MCF 10A (cell line): ENCODE measurements around the gene CHRND. TPM values are rescaled to one million over a fixed set of nuclear protein-coding genes. Genes with fewer than 3 reads are reported as not detected.

Experiments
- BruUV-seq: library from RNA; stranded (reverse); fragments of 400-500 nt; replicated peaks from 2 replicates; lab custom pipeline; 2021; lab: Mats Ljungman, UMichigan
- CTCF ChIA-PET: fragments of 300-600 bp; sonication (Branson Sonifier 250); formaldehyde crosslinking; extraction: SDS; loops from one replicate; lab custom pipeline; 2021; ENCODE audit warnings: antibody characterized with exemption, inconsistent platforms; lab: Yijun Ruan, JAX
- POLR2A ChIA-PET: fragments of 300-600, 350-650 bp; sonication (Branson Sonifier 250); formaldehyde crosslinking; extraction: SDS; loops from one replicate; lab custom pipeline; 2020; ENCODE audit warnings: antibody characterized with exemption, inconsistent platforms; lab: Yijun Ruan, JAX
- DNase-seq: peaks from one replicate; pipeline ENCODE4 v3.0.0-alpha.2; 2018; ENCODE audit not compliant: unreplicated experiment
- H3K27ac Mint-ChIP-seq: one replicate; pipeline ENCODE4 v1.8.0; 2022; ENCODE audit warnings: mild to moderate bottlenecking, low read depth, mixed read lengths; ENCODE audit not compliant: unreplicated experiment
- H3K27me3 Mint-ChIP-seq: one replicate; pipeline ENCODE4 v1.8.0; 2022; ENCODE audit warnings: mixed read lengths; ENCODE audit not compliant: insufficient read depth, unreplicated experiment
- H3K36me3 Mint-ChIP-seq: one replicate; pipeline ENCODE4 v1.8.0; 2022; ENCODE audit warnings: mild to moderate bottlenecking, moderate library complexity, mixed read lengths; ENCODE audit not compliant: insufficient read depth, unreplicated experiment
- H3K4me1 Mint-ChIP-seq: one replicate; pipeline ENCODE4 v1.8.0; 2022; ENCODE audit warnings: mixed read lengths; ENCODE audit not compliant: insufficient read depth, unreplicated experiment
- H3K4me3 Mint-ChIP-seq: one replicate; pipeline ENCODE4 v1.8.0; 2022; ENCODE audit warnings: mild to moderate bottlenecking, moderate library complexity, mixed read lengths; ENCODE audit not compliant: unreplicated experiment
- H3K9me3 Mint-ChIP-seq: one replicate; pipeline ENCODE4 v1.8.0; 2022; ENCODE audit warnings: mixed read lengths; ENCODE audit not compliant: unreplicated experiment
- intact Hi-C: fragments of 100-400 bp; cut with micrococcal nuclease; formaldehyde crosslinking; loops from 2 replicates; pipeline ENCODE4 v1.14.1; 2022
- total RNA-seq: library from RNA; stranded (reverse); gene quantifications from 2 replicates; pipeline ENCODE4 v1.2.3, GENCODE V29; 2022
- TF ChIP-seq, protein P1 (sequence below): fragments of 200-600 bp; IDR thresholded peaks from one replicate; pipeline ENCODE4 v1.8.0; 2022; ENCODE audit warnings: antibody characterized with exemption, mild to moderate bottlenecking; ENCODE audit not compliant: unreplicated experiment

The CHRND gene
- total RNA-seq, 1 experiment from 2014 or later: not detected

- no TSS peak for BruUV-seq
- Mint-ChIP-seq H3K36me3 (no peaks in the 10 kb centered on the region), H3K4me1 (no peaks in the 10 kb centered on the region), H3K27ac (no peak overlapping the region), H3K4me3 (no peak overlapping the region), H3K9me3 (no peaks in the 10 kb centered on the region), H3K27me3 (peaks cover 30% of the 10 kb centered on the region)
- TF ChIP-seq, protein P1, sequence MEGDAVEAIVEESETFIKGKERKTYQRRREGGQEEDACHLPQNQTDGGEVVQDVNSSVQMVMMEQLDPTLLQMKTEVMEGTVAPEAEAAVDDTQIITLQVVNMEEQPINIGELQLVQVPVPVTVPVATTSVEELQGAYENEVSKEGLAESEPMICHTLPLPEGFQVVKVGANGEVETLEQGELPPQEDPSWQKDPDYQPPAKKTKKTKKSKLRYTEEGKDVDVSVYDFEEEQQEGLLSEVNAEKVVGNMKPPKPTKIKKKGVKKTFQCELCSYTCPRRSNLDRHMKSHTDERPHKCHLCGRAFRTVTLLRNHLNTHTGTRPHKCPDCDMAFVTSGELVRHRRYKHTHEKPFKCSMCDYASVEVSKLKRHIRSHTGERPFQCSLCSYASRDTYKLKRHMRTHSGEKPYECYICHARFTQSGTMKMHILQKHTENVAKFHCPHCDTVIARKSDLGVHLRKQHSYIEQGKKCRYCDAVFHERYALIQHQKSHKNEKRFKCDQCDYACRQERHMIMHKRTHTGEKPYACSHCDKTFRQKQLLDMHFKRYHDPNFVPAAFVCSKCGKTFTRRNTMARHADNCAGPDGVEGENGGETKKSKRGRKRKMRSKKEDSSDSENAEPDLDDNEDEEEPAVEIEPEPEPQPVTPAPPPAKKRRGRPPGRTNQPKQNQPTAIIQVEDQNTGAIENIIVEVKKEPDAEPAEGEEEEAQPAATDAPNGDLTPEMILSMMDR: no peak
- DNase-seq: no peak
- ChIA-PET POLR2A (no interaction called here), CTCF (no interaction called here)
- intact Hi-C loops: no loop called here
These were observed 20.1 kb upstream of the CHRND start for GRCh38 chr2:232505856-232506255.

DNA sequence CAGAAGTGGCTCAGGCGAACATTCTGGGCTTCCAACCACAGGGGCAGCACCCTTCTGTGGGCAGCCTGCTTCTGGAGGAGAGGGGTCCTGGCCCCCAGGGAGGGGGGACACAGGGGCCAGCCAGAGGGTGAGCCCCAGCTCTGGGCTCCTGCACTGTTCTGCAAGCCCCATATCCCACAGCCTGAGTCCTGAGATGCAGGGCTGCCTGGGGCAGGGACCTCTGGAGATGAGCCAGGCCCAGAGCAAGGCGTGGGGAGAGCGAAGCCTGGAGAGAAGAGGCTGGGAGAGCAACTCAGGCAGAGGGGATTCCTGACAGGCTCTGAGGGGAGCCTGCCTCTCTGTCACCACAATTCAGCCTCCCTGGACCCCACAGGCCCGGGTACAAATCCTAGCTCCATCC lies 19.3 kb upstream of the CHRND start:
- ChIA-PET POLR2A (no interaction called here), CTCF (no interaction called here)
- Mint-ChIP-seq H3K4me3 (no peak overlapping the region), H3K27me3 (peaks cover 30% of the 10 kb centered on the region), H3K4me1 (no peaks in the 10 kb centered on the region), H3K27ac (no peak overlapping the region), H3K36me3 (no peaks in the 10 kb centered on the region), H3K9me3 (no peaks in the 10 kb centered on the region)
- intact Hi-C loops: no loop called here
- BruUV-seq: no TSS peak
- no peak for DNase-seq
- TF ChIP-seq, protein P1: no peak

DNA sequence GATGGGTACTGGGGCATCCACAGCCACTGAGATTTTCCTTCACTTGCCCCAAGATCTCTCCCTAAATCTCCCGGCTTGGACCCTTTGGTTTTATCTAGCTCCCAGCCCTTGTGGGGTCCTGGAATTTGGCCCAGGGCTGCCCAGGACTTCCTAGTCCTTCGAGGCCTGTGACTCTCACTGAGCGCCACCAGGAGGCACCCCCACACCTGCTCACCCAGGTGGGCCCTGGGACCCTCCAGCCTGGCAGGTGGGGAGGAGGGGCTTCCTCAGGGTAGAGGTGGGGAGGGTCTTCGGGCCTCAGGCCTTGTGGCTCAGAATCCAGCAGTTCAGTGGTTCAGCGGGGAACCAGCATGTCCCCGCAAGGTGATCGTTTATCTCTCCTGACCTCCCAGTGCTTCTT lies 17.7 kb upstream of the CHRND start:
- ChIA-PET CTCF (interaction anchor here (1.1 kb wide), 1 partner anchor 61 kb away, joined by 5 read pairs; no protein-coding TSS in a partner anchor), POLR2A (no interaction called here)
- TF ChIP-seq, protein P1: no peak
- Mint-ChIP-seq H3K27me3 (peaks cover 29% of the 10 kb centered on the region), H3K27ac (no peak overlapping the region), H3K36me3 (no peaks in the 10 kb centered on the region), H3K4me1 (no peaks in the 10 kb centered on the region), H3K9me3 (no peaks in the 10 kb centered on the region), H3K4me3 (no peak overlapping the region)
- BruUV-seq: no TSS peak
- DNase-seq: no peak
- intact Hi-C loops: no loop called here

DNA sequence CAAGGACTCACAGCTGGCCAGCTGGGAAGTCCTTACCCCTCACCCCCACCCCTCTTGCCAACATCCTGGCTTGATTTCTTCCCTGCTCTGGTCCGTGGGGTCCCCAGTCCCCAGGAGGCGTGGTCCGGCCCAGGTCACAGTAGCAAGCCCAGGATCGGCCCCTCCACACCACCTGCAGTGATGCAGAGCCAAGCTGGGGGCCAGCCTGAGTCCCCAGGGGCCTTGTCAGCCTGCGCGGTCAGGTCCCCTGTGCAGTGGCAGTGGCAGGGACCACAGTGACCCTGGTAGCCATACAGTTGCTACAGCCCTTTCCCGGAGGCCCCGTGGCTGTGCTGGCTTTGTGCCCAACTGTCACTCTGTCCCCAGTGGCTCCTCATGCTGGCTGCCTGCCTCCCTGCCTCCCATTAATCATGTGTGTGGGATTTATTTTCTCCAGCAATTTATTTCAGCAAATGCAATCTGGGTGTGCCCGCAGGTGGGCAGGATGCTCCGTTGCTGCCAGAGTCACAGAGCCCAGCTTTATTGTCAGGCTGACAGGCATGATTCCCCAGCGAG lies 14.5 kb upstream of the CHRND start:
- Mint-ChIP-seq H3K27ac (no peak overlapping the region), H3K4me1 (no peaks in the 10 kb centered on the region), H3K36me3 (no peaks in the 10 kb centered on the region), H3K4me3 (no peak overlapping the region), H3K27me3 (no peaks in the 10 kb centered on the region), H3K9me3 (no peaks in the 10 kb centered on the region)
- TF ChIP-seq, protein P1: no peak
- POLR2A ChIA-PET: no interaction called here
- CTCF ChIA-PET: interaction anchor here (2.1 kb wide), 1 partner anchor 12 kb away, joined by 10 read pairs; no protein-coding TSS in a partner anchor
- intact Hi-C loops: no loop called here
- no peak for DNase-seq
- no TSS peak for BruUV-seq
